ENCODE results near the gene UGT1A9.

Gene UGT1A9

DNA sequence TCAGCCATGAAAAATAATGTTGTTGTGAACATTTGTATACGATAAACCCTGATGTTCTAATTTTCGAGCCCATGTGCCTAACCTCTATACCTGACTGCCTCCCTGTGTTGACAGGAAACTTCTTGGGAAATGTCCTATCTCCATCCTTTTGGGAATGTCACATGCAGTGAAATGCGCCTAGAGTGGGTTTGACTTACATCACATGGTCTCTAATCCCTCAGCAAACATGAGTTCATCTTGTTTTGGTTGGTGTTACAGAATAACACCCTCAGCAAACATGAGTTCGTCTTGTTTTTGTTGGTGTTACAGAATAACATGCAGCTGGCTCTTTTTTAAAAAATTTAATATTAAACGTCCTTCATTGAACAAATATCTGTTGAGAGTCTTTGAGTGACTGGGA is 16.6 kb downstream of the UGT1A9 start:
- Histone ChIP-seq H3K9me2 (replicated peaks; ENCODE audit: control insufficient read depth, low read length) (no peaks in the 10 kb centered on the region), H3K79me2 (ENCODE audit: control insufficient read depth, low read length) (no peaks in the 10 kb centered on the region), H3K4me1 (ENCODE audit: control insufficient read depth, low read length) (no peaks in the 10 kb centered on the region), H4K20me1 (ENCODE audit: control insufficient read depth, insufficient read depth, low read depth, low read length) (no peaks in the 10 kb centered on the region), H3K4me3 (ENCODE audit: low read length) (no peak overlapping the region), H3K4me2 (ENCODE audit: low read length) (no peak overlapping the region), H3K27ac (ENCODE audit: low read depth, low read length) (no peak overlapping the region), H3K9me3 (ENCODE audit: control insufficient read depth, insufficient read depth, low read length) (no peaks in the 10 kb centered on the region), H3K36me3 (ENCODE audit: control insufficient read depth, low read length) (no peaks in the 10 kb centered on the region), H3F3A (ENCODE audit: control insufficient read depth, insufficient read depth) (no peaks in the 10 kb centered on the region), H3K27me3 (ENCODE audit: control insufficient read depth, low read length) (peaks cover 9% of the 10 kb centered on the region)
- no peak for TF ChIP-seq EZH2phosphoT487 (IDR thresholded peaks at IDR 0.05; ENCODE audit: borderline replicate concordance, low read length)
- TF ChIP-seq, protein P1, sequence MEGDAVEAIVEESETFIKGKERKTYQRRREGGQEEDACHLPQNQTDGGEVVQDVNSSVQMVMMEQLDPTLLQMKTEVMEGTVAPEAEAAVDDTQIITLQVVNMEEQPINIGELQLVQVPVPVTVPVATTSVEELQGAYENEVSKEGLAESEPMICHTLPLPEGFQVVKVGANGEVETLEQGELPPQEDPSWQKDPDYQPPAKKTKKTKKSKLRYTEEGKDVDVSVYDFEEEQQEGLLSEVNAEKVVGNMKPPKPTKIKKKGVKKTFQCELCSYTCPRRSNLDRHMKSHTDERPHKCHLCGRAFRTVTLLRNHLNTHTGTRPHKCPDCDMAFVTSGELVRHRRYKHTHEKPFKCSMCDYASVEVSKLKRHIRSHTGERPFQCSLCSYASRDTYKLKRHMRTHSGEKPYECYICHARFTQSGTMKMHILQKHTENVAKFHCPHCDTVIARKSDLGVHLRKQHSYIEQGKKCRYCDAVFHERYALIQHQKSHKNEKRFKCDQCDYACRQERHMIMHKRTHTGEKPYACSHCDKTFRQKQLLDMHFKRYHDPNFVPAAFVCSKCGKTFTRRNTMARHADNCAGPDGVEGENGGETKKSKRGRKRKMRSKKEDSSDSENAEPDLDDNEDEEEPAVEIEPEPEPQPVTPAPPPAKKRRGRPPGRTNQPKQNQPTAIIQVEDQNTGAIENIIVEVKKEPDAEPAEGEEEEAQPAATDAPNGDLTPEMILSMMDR (IDR thresholded peaks at IDR 0.05; ENCODE audit: low read depth, low read length, poor library complexity, severe bottlenecking): no peak

DNA sequence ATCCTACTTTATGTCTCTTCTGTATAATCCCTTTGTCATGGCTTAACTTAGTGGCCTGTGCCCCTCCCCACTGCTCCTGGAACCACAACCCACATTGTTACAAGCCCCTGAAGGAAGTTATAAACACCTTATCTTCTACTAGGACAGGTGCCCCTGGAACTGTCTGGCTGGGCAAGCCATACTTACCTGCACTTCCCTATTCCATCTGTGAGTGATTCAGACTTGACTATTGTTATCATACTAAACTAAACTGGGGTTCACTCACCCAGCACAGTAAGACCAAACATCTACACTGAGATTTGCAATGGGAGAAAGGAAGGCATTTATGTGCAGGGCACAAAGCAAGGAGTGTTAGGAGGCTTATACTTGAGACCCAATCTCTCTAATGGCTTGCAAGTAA is 17.3 kb downstream of the UGT1A9 start:
- H3K27ac ChIP-seq (ENCODE audit: low read depth, low read length): no peak overlapping the region
- no peak overlapping the region for H3K4me2 ChIP-seq (ENCODE audit: low read length)
- no peaks in the 10 kb centered on the region for H4K20me1 ChIP-seq (ENCODE audit: control insufficient read depth, insufficient read depth, low read depth, low read length)
- H3K36me3 ChIP-seq (ENCODE audit: control insufficient read depth, low read length): no peaks in the 10 kb centered on the region
- H3K9me3 ChIP-seq (ENCODE audit: control insufficient read depth, insufficient read depth, low read length): no peaks in the 10 kb centered on the region
- no peaks in the 10 kb centered on the region for H3K4me1 ChIP-seq (ENCODE audit: control insufficient read depth, low read length)
- H3K79me2 ChIP-seq (ENCODE audit: control insufficient read depth, low read length): no peaks in the 10 kb centered on the region
- H3K9me2 ChIP-seq (replicated peaks; ENCODE audit: control insufficient read depth, low read length): no peaks in the 10 kb centered on the region
- no peaks in the 10 kb centered on the region for H3F3A ChIP-seq (ENCODE audit: control insufficient read depth, insufficient read depth)
- TF ChIP-seq, protein P1 (IDR thresholded peaks at IDR 0.05; ENCODE audit: low read depth, low read length, poor library complexity, severe bottlenecking): no peak
- TF ChIP-seq EZH2phosphoT487 (IDR thresholded peaks at IDR 0.05; ENCODE audit: borderline replicate concordance, low read length): no peak
- H3K4me3 ChIP-seq (ENCODE audit: low read length): no peak overlapping the region
- H3K27me3 ChIP-seq (ENCODE audit: control insufficient read depth, low read length): peaks cover 9% of the 10 kb centered on the region

DNA sequence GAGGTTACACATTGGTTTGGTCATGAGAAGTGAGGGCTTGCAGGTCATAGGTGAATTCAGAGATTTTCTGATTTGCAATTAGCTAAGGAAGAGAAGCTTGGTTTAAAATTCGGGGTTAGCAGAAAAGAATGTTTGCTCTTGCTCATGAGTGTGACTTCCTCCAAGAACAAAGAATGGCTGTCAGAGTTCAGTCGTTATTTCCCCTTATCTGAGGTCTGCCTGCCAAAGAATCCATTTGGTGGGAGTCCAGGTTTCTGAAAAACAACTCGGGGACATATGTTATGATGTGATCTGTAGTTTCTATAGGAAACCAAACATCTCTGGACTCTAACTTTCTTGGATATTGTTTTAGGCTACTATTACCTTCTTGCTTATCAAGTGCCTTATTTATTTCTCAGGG is 17.8 kb downstream of the UGT1A9 start:
- Histone ChIP-seq H3K4me1 (ENCODE audit: control insufficient read depth, low read length) (no peaks in the 10 kb centered on the region), H3K27me3 (ENCODE audit: control insufficient read depth, low read length) (peaks cover 9% of the 10 kb centered on the region), H3K9me2 (replicated peaks; ENCODE audit: control insufficient read depth, low read length) (no peaks in the 10 kb centered on the region), H3K79me2 (ENCODE audit: control insufficient read depth, low read length) (no peaks in the 10 kb centered on the region), H4K20me1 (ENCODE audit: control insufficient read depth, insufficient read depth, low read depth, low read length) (no peaks in the 10 kb centered on the region), H3F3A (ENCODE audit: control insufficient read depth, insufficient read depth) (no peaks in the 10 kb centered on the region), H3K9me3 (ENCODE audit: control insufficient read depth, insufficient read depth, low read length) (no peaks in the 10 kb centered on the region), H3K4me3 (ENCODE audit: low read length) (no peak overlapping the region), H3K36me3 (ENCODE audit: control insufficient read depth, low read length) (no peaks in the 10 kb centered on the region), H3K27ac (ENCODE audit: low read depth, low read length) (no peak overlapping the region), H3K4me2 (ENCODE audit: low read length) (no peak overlapping the region)
- TF ChIP-seq, protein P1 (IDR thresholded peaks at IDR 0.05; ENCODE audit: low read depth, low read length, poor library complexity, severe bottlenecking): no peak
- TF ChIP-seq EZH2phosphoT487 (IDR thresholded peaks at IDR 0.05; ENCODE audit: borderline replicate concordance, low read length): no peak

DNA sequence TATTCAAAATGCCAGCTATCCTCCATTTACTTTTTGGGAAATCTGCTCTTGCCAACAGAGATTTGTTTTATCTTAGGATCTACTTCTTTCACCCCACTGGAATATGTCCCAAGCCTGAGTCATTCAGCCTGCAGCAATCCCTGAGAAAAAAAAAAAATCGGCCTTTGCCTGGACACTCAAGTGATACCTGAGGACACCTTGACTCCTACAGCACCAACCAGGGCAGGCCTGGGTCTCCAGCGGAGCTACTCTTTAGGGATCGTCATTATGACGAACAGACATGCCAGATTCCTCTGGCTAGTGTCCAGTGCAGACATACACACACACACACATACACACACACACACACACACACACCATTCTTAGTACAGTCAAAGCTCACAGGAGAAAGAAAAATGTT is 18.7 kb downstream of the UGT1A9 start:
- Histone ChIP-seq H3K9me2 (replicated peaks; ENCODE audit: control insufficient read depth, low read length) (no peaks in the 10 kb centered on the region), H3K79me2 (ENCODE audit: control insufficient read depth, low read length) (no peaks in the 10 kb centered on the region), H3K27me3 (ENCODE audit: control insufficient read depth, low read length) (peaks cover 9% of the 10 kb centered on the region), H3K36me3 (ENCODE audit: control insufficient read depth, low read length) (no peaks in the 10 kb centered on the region), H3K4me3 (ENCODE audit: low read length) (no peak overlapping the region), H3K9me3 (ENCODE audit: control insufficient read depth, insufficient read depth, low read length) (no peaks in the 10 kb centered on the region), H3K27ac (ENCODE audit: low read depth, low read length) (no peak overlapping the region), H4K20me1 (ENCODE audit: control insufficient read depth, insufficient read depth, low read depth, low read length) (no peaks in the 10 kb centered on the region), H3K4me1 (ENCODE audit: control insufficient read depth, low read length) (no peaks in the 10 kb centered on the region), H3K4me2 (ENCODE audit: low read length) (no peak overlapping the region), H3F3A (ENCODE audit: control insufficient read depth, insufficient read depth) (no peaks in the 10 kb centered on the region)
- TF ChIP-seq EZH2phosphoT487 (IDR thresholded peaks at IDR 0.05; ENCODE audit: borderline replicate concordance, low read length): no peak
- TF ChIP-seq, protein P1 (IDR thresholded peaks at IDR 0.05; ENCODE audit: low read depth, low read length, poor library complexity, severe bottlenecking): no peak
